ENCODE data around the gene RPL18. TPM values are rescaled to one million over a fixed set of nuclear protein-coding genes. Genes with fewer than 3 reads are reported as not detected.
"Not testable (repeated sequence)": the region's sequence is repeated elsewhere in the genome, so short reads cannot be mapped to it uniquely, and the experiment has no call there.

The RPL18 gene
- total and polyA plus RNA-seq, 2 experiments from 2014 or later: 659 to 1,266 TPM

DNA sequence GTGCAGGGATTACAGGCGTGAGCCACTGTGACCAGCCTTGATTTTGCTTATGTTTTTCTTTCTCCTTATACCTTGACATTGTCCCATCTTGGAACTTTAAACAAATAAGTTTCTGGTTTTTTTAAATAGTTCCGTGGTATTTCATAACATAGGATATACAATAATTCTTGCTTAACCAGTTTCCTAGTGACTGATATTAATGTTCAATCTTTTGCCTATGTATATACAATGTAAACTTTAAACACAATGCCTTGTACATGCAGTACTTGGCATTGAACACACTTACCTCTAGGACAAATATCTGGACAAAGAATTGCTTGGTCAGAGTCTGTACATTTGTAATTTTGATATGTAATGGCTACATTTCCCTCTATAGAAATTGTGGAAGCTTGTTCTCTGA lies 36.8 kb downstream of the RPL18 start:
- in situ Hi-C loops (cut with MboI): loop anchor here (5.0 kb wide), 1 partner anchor 75 kb away; no protein-coding TSS in a partner anchor
- no peaks in the 10 kb centered on the region for H4K20me1 ChIP-seq (ENCODE audit: insufficient read depth)
- TF ChIP-seq EZH2phosphoT487 (IDR thresholded peaks at IDR 0.05; ENCODE audit: insufficient read depth, low read depth) (no peak), EZH2 (IDR thresholded peaks at IDR 0.05; ENCODE audit: insufficient read depth, poor library complexity, severe bottlenecking) (no peak)
- WGBS, 2 experiments (ENCODE audit: low coverage in 1 of 2, low lambda C conversion rate in 2 of 2, missing lambda C conversion rate in 2 of 2): 49 to 52% methylated on average over 2 of the region's 2 CpGs
- no peaks in the 10 kb centered on the region for H3K9me2 ChIP-seq (ENCODE audit: insufficient read depth)
- no peak overlapping the region for H3K4me2 ChIP-seq (ENCODE audit: unreplicated experiment)
- H3K27me3 ChIP-seq (replicated peaks; ENCODE audit: insufficient read depth): no peaks in the 10 kb centered on the region
- H3K27ac ChIP-seq: no peak overlapping the region
- H3K9me3 ChIP-seq (ENCODE audit: low read depth): no peaks in the 10 kb centered on the region
- no peak for DNase-seq
- peaks cover 8% of the 10 kb centered on the region for H3K4me1 ChIP-seq (ENCODE audit: insufficient read depth)
- H3F3A ChIP-seq (ENCODE audit: insufficient read depth): no peaks in the 10 kb centered on the region
- H3K36me3 ChIP-seq (ENCODE audit: low read depth): no peaks in the 10 kb centered on the region
- H3K4me3 ChIP-seq: no peak overlapping the region
- H3K9ac ChIP-seq: no peak overlapping the region
- no peaks in the 10 kb centered on the region for H3K79me2 ChIP-seq (ENCODE audit: insufficient read depth)
- no peak overlapping the region for H2AFZ ChIP-seq

- no peaks in the 10 kb centered on the region for H3K9me3 ChIP-seq (ENCODE audit: low read depth)
- H3K27me3 ChIP-seq (replicated peaks; ENCODE audit: insufficient read depth): no peaks in the 10 kb centered on the region
- no peak overlapping the region for H3K4me3 ChIP-seq
- 29 to 36% methylated on average over 3 of the region's 3 CpGs for WGBS, 2 experiments (ENCODE audit: low coverage in 1 of 2, low lambda C conversion rate in 2 of 2, missing lambda C conversion rate in 2 of 2)
- H3K4me1 ChIP-seq (ENCODE audit: insufficient read depth): no peaks in the 10 kb centered on the region
- no peaks in the 10 kb centered on the region for H3K36me3 ChIP-seq (ENCODE audit: low read depth)
- no peaks in the 10 kb centered on the region for H3K9me2 ChIP-seq (ENCODE audit: insufficient read depth)
- H3K27ac ChIP-seq: no peak overlapping the region
- H3K4me2 ChIP-seq (ENCODE audit: unreplicated experiment): no peak overlapping the region
- in situ Hi-C loops (cut with MboI): no loop called here
- H2AFZ ChIP-seq: no peak overlapping the region
- DNase-seq: peak; percentile 23
- no peak overlapping the region for H3K9ac ChIP-seq
- no peaks in the 10 kb centered on the region for H4K20me1 ChIP-seq (ENCODE audit: insufficient read depth)
- no peaks in the 10 kb centered on the region for H3K79me2 ChIP-seq (ENCODE audit: insufficient read depth)
- TF ChIP-seq EZH2phosphoT487 (IDR thresholded peaks at IDR 0.05; ENCODE audit: insufficient read depth, low read depth) (no peak), EZH2 (IDR thresholded peaks at IDR 0.05; ENCODE audit: insufficient read depth, poor library complexity, severe bottlenecking) (no peak)
- no peaks in the 10 kb centered on the region; the same call in 1 of the 2 replicates for H3F3A ChIP-seq (ENCODE audit: insufficient read depth)
Observed at GRCh38 chr19:48578891-48579290, 40.1 kb downstream of the RPL18 start.

GRCh38 chr19:48577908-48578307 lies 41.1 kb downstream of the RPL18 start:
- H3K36me3 ChIP-seq (ENCODE audit: low read depth); in situ Hi-C loops (cut with MboI); H3K27ac ChIP-seq: not testable (repeated sequence)

DNA sequence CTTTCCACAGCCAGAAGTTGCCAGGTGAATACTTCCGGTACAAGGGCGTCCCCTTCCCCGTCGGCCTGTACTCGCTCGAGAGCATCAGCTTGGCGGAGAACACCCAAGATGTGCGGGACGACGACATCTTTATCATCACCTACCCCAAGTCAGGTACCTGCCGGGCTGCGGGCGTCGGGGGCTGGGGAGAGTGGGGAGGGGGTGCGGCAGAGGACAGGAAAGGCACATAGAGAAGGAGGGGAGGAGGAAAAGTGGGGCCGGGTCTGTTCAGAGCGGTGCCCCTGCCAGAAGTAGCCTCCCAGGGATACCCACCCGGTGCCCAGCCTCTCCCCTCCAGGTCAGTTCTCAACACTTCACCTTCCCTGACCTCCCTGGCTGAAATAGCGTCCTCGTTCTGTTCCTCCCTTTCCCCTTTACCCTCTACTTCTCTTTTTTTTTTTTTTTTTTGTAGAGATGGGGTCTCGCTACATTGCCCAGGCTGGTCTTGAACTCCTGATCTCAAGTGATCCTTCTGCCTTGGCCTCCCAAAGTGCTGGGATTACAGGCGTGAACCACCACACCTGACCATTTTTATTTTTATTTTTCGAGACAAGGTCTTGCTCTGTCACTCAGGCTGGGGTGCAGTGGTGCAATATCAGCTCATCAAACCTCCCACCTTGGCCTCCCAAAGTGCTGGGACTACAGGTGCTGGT lies 42.9 kb downstream of the RPL18 start:
- in situ Hi-C loops (cut with MboI): no loop called here
- no peaks in the 10 kb centered on the region for H3K36me3 ChIP-seq (ENCODE audit: low read depth)
- no peaks in the 10 kb centered on the region for H3K9me3 ChIP-seq (ENCODE audit: low read depth)
- H2AFZ ChIP-seq: no peak overlapping the region
- no peaks in the 10 kb centered on the region for H3K4me1 ChIP-seq (ENCODE audit: insufficient read depth)
- no peak overlapping the region for H3K4me3 ChIP-seq
- no peaks in the 10 kb centered on the region; the same call in 1 of the 2 replicates for H3F3A ChIP-seq (ENCODE audit: insufficient read depth)
- no peaks in the 10 kb centered on the region for H3K9me2 ChIP-seq (ENCODE audit: insufficient read depth)
- H3K27ac ChIP-seq: no peak overlapping the region
- no peaks in the 10 kb centered on the region for H3K79me2 ChIP-seq (ENCODE audit: insufficient read depth)
- no peak for DNase-seq
- 60 to 66% methylated on average over 15 to 23 of the region's 23 CpGs for WGBS, 2 experiments (ENCODE audit: low coverage in 1 of 2, low lambda C conversion rate in 2 of 2, missing lambda C conversion rate in 2 of 2)
- no peak for TF ChIP-seq EZH2phosphoT487 (IDR thresholded peaks at IDR 0.05; ENCODE audit: insufficient read depth, low read depth)
- no peak for TF ChIP-seq EZH2 (IDR thresholded peaks at IDR 0.05; ENCODE audit: insufficient read depth, poor library complexity, severe bottlenecking)
- H3K27me3 ChIP-seq (replicated peaks; ENCODE audit: insufficient read depth): no peaks in the 10 kb centered on the region
- H3K4me2 ChIP-seq (ENCODE audit: unreplicated experiment): no peak overlapping the region
- H3K9ac ChIP-seq: no peak overlapping the region
- H4K20me1 ChIP-seq (ENCODE audit: insufficient read depth): no peaks in the 10 kb centered on the region

More at GRCh38 chr19:48577908-48578307, 41.1 kb downstream of the RPL18 start:
- H2AFZ ChIP-seq; H4K20me1 ChIP-seq (ENCODE audit: insufficient read depth); H3K27me3 ChIP-seq (replicated peaks; ENCODE audit: insufficient read depth); DNase-seq; H3K4me3 ChIP-seq; H3K79me2 ChIP-seq (ENCODE audit: insufficient read depth); H3K4me1 ChIP-seq (ENCODE audit: insufficient read depth); H3K9me3 ChIP-seq (ENCODE audit: low read depth); H3F3A ChIP-seq (ENCODE audit: insufficient read depth); H3K9ac ChIP-seq; H3K9me2 ChIP-seq (ENCODE audit: insufficient read depth); H3K4me2 ChIP-seq (ENCODE audit: unreplicated experiment): not testable (repeated sequence)
- WGBS, 2 experiments (ENCODE audit: low coverage in 1 of 2, low lambda C conversion rate in 2 of 2, missing lambda C conversion rate in 2 of 2): 87 to 90% methylated on average over 7 of the region's 7 CpGs

- H3K9ac ChIP-seq: no peak overlapping the region
- H3K4me2 ChIP-seq (ENCODE audit: unreplicated experiment): no peak overlapping the region
- no peak overlapping the region for H3K27ac ChIP-seq
- H3K79me2 ChIP-seq (ENCODE audit: insufficient read depth): no peaks in the 10 kb centered on the region
- H3K27me3 ChIP-seq (replicated peaks; ENCODE audit: insufficient read depth): no peaks in the 10 kb centered on the region
- no peak overlapping the region for H2AFZ ChIP-seq
- WGBS, 2 experiments (ENCODE audit: low coverage in 1 of 2, low lambda C conversion rate in 2 of 2, missing lambda C conversion rate in 2 of 2): 79 to 83% methylated on average over 12 of the region's 12 CpGs
- H3K9me2 ChIP-seq (ENCODE audit: insufficient read depth): no peaks in the 10 kb centered on the region
- no peak overlapping the region for H3K4me3 ChIP-seq
- H3K9me3 ChIP-seq (ENCODE audit: low read depth): no peaks in the 10 kb centered on the region
- peaks cover 8% of the 10 kb centered on the region for H3K4me1 ChIP-seq (ENCODE audit: insufficient read depth)
- in situ Hi-C loops (cut with MboI): no loop called here
- no peak for TF ChIP-seq EZH2phosphoT487 (IDR thresholded peaks at IDR 0.05; ENCODE audit: insufficient read depth, low read depth)
- no peak for TF ChIP-seq EZH2 (IDR thresholded peaks at IDR 0.05; ENCODE audit: insufficient read depth, poor library complexity, severe bottlenecking)
- peaks cover 7% of the 10 kb centered on the region; the same call in 1 of the 2 replicates for H3F3A ChIP-seq (ENCODE audit: insufficient read depth)
- no peak for DNase-seq
- no peaks in the 10 kb centered on the region for H3K36me3 ChIP-seq (ENCODE audit: low read depth)
- H4K20me1 ChIP-seq (ENCODE audit: insufficient read depth): no peaks in the 10 kb centered on the region
Observed at GRCh38 chr19:48573163-48573505, 45.8 kb downstream of the RPL18 start.
